Head of caudate nucleus (tissue), 42 donors: Measurements from ENCODE around the gene SENP6.
A peak's percentile ranks its signal among the peaks of the same experiment; 100 is the strongest.
"Not testable (repeated sequence)": the region's sequence is repeated elsewhere in the genome, so short reads cannot be mapped to it uniquely, and the experiment has no call there.

ENCODE experiments used
- DNase-seq, 42 donors: peaks; one replicate each; pipeline versions ENCODE4 v3.0.0 to v3.0.0-alpha.2; 2020 to 2021; ENCODE audit warnings: mixed read lengths in 7 of 42
- intact Hi-C: fragments of 100-400 bp; cut with DNase I; formaldehyde crosslinking; loops from one replicate; pipeline ENCODE4 v1.15.0; 2022

Gene SENP6

DNA sequence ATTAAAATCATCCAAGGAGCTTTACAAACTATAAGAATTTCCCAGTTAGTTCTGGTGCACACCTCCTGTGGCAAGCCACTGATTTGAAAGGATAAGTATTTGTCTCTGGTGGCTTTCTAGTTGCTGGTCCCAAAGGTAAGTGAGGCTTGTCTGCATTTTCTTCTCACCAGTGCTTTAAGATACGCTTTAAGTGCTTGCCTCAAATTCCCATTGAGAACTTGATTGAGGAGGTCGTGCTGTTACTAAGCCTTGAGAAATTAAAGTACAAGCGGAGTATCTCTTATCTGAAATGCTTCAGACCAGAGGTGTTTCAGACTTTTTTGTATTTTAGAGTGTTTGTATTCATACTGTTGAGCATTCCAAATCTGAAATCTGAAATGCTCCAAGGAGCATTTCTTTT lies 117.5 kb downstream of the SENP6 start:
- intact Hi-C loops: no loop called here
- DNase-seq: no peak

DNA sequence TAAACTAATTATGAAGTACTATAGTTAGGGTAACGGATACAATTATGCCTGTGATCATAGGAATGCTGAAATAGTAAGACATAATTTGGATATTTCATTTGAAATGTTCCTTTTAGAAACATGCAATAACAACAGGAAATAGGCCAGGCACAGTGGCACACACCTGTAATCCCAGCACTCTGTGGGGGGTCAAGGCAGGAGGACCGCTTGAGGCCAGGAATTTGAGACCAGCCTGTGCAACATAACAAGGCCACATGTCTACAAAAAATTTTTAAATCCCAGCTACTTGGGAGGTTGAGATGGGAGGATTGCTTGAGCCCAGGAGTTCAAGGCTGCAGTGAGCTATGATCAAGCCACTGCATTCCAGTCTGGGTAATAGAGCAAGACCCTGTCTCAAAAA lies 121.7 kb downstream of the SENP6 start:
- DNase-seq: no peak
- intact Hi-C loops: no loop called here

DNA sequence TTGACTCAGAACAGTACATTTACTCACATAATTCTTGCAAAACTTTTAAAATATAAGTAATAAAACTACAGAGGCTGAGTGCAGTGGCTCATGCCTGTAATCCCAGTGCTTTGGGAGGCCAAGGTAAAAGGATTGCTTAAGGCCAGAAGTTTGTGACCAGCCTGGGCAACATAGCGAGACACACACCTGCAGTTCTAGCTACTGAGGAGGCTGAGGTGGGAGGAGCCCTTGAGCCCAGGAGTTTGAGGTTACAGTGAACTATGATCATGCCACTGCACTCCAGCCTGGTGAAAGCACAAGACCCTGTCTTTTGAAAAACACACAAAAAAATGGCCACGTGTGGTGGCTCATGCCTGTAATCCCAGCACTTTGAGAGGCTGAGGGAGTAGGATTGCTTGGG lies 125.5 kb downstream of the SENP6 start:
- intact Hi-C loops: no loop called here
- no peak for DNase-seq

DNA sequence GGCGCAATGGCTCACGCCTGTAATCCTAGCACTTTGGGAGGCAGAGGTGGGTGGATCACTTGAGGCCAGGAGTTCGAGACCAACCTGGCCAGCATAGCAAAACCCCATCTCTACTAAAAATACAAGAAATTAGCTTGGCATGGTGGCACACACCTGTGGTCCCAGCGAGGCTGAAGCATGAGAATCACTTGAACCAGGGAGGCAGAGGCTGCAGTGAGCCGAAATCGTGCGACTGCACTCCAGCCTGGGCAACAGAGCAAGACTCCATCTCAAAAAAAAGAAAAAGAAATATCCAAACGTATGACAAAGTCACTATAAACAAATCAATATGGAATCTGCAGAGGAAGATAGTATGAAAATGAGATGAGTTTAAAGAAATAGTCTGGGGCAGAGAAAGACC lies 129.3 kb downstream of the SENP6 start:
- intact Hi-C loops, DNase-seq: not testable (repeated sequence)

DNA sequence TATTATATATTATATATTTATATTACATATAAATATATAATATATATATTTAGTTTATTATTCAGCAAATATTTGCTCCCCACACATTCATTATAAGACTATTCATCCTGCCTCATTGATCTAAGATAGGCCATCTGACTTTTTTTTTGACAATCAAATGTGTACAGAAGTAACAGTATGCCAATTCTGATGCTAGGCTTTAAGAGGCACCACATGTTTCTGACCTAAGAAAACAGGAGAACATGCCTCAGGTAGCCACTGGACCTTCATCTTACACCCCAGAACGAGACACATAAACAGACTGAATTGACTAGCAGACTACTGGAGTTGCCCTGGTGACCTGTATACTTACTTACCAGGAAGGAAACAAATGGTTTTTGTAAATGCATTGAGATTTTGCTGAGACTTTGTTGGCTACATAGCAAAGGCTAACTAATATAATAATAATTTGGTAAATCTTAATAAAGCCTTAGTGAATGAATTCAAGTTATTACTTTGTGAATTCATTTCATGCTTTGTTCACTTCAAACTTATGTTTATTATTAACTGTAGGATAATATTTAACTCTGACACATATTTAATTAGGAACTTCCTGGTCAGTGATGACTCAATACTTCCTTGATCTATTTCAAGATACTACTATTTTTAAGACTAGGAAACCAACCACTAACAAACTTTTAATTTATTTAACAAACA lies 134.0 kb downstream of the SENP6 start:
- DNase-seq: no peak
- intact Hi-C loops: no loop called here

DNA sequence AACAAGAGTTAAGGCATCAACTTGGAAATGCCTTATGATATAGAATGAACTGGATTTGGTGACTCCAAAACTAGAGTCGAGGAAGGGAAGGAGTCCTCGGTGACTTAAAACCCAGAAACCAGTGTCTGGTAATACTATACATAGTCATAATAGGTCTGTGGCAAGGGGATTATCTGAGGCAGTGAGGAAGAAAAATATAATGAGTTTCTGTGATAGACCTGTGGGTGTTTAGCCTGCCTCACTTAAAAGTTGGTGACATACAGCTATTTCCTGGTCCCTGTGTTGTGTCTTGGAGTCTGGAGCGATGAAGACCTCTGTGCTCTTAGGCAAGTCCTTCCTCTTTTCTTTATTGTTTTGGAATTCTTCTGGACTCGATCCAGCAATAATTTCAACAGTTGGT lies 142.3 kb downstream of the SENP6 start:
- intact Hi-C loops: loop anchor here (10.0 kb wide), 1 partner anchor 139 kb away; the partner anchor contains the start of gene SENP6
- no peak for DNase-seq

DNA sequence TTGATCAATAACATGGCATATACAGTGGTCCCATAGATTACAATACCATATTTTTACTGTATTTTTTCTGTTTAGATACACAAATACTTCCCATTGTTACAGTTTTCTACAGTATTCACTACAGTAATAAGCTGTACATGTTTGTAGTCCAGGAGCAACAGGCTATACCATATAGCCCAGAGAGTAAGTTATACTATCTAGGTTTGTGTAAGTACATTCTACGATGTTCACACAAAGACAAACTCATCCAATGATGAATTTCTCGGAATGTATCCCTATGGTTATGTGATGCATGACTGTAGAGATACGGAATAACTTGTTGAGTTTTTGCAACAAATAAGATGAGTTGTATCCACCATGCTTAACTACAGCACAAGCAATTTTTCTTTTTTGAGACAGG lies 143.7 kb downstream of the SENP6 start:
- no peak for DNase-seq
- intact Hi-C loops: loop anchor here (10.0 kb wide), 1 partner anchor 141 kb away; the partner anchor contains the start of gene SENP6

DNA sequence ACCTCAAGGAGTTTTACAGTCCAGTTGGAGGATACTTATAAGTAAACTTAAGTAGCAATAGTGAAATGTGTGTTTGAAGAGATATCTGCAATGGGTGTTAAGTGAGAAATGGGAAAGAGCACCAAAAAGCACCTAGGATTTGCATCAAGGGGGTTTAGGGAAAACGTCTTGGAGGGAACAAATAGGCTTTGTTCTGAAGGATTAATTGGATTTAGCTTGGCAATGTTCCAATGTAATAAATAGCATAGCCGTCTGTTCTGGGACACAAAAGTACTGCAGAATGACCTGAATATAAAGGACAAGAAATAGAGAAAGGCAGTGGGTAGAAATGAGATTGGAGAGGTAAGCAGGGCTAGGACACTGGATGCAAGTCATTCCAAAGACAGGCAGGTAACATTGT lies 144.5 kb downstream of the SENP6 start:
- DNase-seq: no peak
- intact Hi-C loops: loop anchor here (10.0 kb wide), 1 partner anchor 141 kb away; the partner anchor contains the start of gene SENP6

DNA sequence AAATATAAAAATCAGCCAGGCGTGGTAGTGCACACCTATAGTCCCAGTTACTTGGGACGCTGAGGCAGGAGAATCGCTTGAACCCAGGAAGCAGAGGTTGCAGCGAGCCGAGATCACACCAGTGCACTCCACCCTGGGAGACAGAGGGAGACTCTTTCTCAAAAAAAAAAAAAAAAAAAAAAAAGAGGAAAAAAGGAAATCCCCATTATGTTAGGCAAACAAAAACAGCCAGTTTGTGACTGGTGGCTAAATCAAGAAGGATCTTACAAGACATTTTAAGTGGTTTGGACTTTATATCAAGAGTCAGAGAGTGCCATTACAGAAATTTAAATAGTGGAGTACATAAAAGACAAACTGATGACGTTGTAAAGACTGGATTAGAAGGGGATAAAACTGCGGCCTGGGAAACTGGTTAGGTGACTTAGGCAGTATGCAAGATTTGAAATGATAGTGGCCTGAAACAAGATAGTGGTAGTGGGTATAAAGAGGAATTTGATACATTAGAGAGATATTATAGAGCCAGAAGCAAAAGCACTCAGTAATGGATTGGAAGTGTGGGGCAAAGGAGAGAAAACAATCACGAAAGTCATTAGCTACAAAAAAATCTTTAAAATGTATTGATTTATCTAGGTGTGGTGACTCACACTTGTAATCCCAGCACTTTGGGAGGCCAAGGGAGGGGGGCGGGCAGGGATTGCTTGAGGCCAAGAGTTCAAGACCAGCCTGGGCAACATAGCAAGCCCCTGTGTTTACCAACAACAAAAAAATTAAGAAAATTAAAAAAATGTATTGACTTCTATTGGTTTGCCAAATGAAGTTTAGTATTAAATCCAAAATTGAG lies 145.7 kb downstream of the SENP6 start:
- intact Hi-C loops: loop anchor here (10.0 kb wide), 1 partner anchor 143 kb away; the partner anchor contains the start of gene SENP6
- DNase-seq: no peak

DNA sequence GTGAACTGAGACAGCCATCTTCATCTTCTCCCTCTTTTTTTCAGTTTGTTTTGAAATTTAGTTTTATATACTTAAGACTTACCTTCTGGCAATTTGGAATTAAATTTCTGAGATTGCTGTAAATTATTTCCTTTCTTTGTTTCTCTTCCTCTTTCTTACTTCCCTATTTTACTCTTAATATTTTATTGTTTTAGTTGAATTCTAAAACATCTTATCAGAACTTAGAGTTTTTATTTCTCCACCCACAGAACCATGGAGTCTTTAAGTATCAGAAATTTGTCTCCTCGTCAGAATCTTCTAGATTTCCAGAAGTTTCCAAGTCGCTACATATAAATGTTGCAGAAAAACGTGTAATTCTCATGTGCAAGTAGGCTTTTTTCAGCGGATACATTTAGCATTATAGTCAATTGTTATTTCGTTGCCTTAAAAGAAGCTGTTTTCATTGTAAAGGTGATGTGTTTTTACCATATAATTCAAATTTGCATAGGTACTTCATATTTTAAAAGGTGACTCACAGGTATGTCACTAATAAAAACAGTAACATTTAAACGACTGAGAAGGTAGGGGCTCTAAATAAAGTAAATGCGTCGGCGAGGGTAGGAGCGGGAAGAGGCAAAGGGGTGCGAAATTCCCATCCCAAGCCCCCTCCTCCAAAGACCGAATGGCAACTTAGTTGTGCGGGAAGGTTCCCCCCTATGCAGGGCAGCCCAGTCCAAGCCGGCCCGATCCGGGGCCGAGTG lies 146.5 kb downstream of the SENP6 start:
- peak in 1 of 42 donors; percentile 68 for DNase-seq
- intact Hi-C loops: loop anchor here (10.0 kb wide), 1 partner anchor 143 kb away; the partner anchor contains the start of gene SENP6

DNA sequence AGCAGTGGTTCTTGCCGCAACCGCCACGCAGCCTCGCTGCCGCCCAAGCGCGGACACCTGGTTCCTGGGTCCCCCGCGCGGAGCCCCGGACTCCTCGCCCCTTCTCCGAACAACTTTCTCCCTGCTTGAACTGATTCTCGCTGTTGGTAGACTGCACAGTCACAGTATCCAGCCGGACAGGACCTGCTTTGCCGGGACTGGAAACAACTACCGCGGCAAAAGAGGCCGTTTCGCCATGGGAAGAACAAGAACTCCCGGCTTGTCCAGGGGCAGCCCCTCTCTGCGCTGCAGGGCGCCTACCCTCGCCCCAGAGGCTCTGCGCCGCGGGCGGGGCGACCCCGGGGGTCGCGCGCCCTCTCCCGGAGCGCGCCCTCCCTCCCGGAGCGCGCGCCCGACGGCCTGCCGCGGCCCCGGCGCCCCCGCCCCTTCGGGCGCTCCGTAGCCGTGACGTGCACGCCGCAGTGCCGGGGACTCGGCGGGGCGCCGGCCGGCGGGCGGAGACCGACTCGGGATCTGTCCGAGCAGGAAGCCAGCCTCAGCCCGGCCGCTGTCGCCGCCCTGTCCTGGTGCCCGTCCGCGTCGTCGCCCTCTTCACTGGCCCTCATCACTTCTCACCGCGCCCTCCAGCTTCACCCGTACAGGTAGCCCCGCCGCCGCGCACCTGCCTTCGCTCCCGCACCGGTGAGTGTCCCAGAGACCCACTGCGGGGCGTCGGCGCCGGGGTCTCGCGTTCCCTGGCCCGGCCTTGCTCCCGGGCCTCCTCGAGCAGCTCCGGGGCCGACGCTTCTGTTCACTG lies 147.3 kb downstream of the SENP6 start, which contains the start of gene MYO6:
Gene MYO6 (plus strand): TSS at position 497 of the 796 bp plus-strand sequence. CDS start 68,309 bp downstream, outside the sequence.
- intact Hi-C loops: loop anchor here (10.0 kb wide), 1 partner anchor 144 kb away; the partner anchor contains the start of gene SENP6
- DNase-seq: peak; percentile 38 to 92 (median 84)

DNA sequence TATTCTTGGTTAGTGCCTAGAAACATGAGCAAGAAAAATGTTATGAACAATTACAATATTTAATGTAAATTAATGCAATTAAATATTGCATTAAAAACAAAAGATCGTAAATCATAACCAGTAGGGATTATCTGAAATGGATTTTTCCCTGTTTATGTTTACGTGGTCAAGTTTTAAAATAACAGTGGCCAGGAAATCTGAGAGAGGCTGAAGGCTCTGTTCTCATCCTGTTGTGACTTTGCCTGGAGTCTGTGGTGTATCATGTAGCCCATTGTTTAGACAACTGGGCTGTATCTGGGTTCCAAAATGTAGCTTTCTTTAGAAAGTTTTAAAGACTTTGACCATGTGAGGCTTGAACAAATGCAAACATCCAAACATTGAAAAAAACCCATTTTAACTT lies 149.8 kb downstream of the SENP6 start:
- DNase-seq: no peak
- intact Hi-C loops: no loop called here

DNA sequence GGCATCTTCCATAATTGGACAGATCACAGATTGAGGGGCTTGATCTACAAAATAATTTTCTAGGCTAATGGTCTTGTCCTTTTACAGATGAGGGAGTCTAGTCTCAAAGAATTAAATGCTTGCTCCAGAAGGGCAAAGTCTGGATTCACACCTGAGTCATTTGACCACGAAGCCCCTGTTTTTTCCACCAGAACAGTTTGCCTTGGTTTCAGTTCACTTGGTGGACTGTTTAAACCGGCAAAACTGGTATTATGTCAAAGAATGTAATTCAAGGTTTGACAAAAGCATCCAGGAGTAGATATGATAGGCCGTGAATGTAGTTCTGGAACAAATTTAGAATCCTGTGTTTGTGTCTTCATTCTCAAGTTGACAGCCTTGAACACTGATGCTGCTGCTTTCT lies 150.7 kb downstream of the SENP6 start:
- intact Hi-C loops: no loop called here

DNA sequence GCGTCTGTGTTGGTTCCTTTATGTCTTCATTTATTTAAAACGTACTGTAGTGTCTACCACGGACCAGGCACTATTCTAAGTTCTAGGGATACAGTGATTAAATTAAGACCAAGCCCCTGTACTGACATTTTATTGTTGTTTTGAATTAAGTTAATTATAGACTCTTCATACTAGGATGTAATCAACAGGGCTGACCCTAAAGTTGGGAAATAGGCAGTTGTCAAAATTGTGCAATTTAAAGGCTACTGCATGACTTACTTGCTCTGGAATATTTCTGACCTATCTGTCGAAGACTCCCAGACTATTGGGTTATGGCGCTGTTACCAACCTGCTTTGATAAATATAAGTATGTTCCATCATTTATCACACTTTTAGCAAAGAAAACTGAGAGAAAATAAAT lies 154.0 kb downstream of the SENP6 start:
- intact Hi-C loops: no loop called here
- DNase-seq: no peak

More for the DNA sequence above, 150.7 kb downstream of the SENP6 start:
- DNase-seq: no peak

DNA sequence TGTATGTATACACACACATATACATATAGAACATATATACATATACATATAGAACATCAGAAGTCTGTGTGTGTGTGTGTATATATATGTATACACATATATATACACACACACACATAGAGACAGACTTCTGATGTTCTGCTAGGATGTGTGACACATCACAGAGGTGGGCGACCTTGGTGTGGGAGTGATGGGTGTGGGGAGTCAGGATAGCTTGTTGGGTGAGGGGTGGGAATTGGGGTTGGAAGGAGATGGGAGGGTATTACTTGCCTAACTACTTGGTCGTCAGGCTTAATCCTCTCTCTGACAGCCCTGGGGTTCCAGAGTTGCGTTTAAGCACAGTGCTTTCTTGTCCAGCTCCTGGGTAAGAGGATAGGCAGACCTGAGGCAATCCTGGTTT lies 155.6 kb downstream of the SENP6 start:
- no peak for DNase-seq
- intact Hi-C loops: no loop called here

DNA sequence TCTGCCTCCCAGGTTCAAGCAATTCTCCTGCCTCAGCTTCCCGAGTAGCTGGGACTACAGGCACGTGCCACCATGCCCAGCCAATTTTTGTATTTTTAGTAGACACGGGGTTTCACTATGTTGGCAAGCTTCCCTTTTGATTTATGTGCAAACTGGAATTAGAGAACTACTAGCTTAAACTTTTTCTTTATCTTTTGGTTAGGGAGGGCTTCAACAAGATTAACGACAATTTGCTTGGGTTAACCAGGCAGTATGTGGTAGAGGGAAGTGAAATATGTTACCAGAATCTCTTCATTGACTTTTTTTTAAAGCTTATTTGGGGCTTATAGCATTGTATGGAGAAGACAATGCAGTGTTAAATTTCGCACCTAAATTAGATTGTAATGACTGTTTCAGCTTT lies 156.4 kb downstream of the SENP6 start:
- DNase-seq: no peak
- intact Hi-C loops: no loop called here

DNA sequence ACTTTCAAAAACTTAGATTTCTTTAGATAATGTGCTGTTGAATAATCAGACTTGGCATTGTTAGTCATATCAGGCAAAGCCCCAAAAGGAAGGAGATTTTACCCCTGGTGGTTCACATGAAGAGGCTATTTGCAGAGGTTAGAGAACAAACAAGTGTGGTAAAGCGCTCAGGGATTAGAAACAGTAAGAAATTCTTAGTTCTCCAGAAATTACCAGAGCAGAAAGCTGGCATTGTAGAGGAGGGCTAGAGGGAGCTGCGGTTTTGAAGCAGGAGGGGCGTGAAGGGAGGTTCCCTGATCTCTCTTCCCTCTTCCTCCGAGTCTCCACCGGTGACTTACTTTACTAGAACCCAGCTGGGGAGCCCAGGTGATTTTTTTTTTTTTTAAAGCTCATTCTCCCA lies 157.5 kb downstream of the SENP6 start:
- no peak for DNase-seq
- intact Hi-C loops: no loop called here

DNA sequence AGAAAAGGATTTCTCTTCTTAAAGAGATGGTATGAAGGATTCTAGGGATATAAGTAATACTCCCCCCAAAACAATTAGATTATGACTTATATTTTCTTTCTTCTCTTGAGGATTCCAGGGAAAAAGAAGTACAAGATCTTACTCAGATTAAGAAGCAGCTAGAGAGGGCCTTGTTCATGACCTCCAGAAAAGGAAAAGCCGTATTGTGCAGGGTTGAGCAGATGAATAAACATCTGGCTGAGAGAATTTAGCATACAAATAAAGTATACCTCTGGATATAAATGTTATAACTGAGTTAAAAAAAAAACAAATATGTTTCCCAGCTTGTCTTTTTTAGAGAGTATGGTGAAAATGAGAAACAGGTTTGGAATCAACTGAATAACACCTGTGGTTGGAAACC lies 158.6 kb downstream of the SENP6 start:
- intact Hi-C loops: no loop called here
- no peak for DNase-seq

DNA sequence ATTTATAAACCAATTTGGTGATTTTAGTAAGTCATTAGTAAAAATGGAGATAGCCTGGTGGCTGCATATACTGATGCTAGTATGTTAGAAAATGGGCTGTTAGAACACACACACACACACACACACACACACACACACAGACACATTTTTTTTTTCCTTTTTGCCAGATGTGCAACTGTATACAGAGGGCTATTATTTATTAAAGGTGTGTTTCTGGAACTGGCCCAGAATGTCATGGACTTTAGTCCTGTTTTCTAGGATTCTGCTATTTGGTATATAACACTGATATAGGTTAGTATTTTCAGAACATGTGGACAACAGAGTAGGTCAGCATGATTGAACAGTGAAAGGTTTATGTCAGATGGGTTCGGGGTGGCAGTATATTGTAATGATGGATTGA lies 159.8 kb downstream of the SENP6 start:
- DNase-seq: no peak
- intact Hi-C loops: no loop called here
